ENCODE data around the gene NOXO1. TPM values are rescaled to one million over a fixed set of nuclear protein-coding genes. Genes with fewer than 3 reads are reported as not detected.
"Not testable (repeated sequence)": the region's sequence is repeated elsewhere in the genome, so short reads cannot be mapped to it uniquely, and the experiment has no call there.

The NOXO1 gene
- polyA plus RNA-seq, 1 of the 3 experiments (the other 2 are of a cell fraction) = 0.21 TPM

GRCh38 chr16:2015117-2015946, 34.1 kb upstream of the NOXO1 start:
- Histone ChIP-seq H3K79me2 (ENCODE audit: insufficient read depth) (peaks cover 5% of the 10 kb centered on the region), H3K4me2 (no peak overlapping the region), H4K20me1 (ENCODE audit: insufficient read depth) (no peaks in the 10 kb centered on the region), H3F3A (replicated peaks; ENCODE audit: insufficient read depth) (peaks cover 2% of the 10 kb centered on the region), H3K36me3 (replicated peaks in 1 of 2; ENCODE audit: control insufficient read depth in 1 of 2, insufficient read depth in 2 of 2, low read length in 1 of 2) (no peaks in the 10 kb centered on the region), H3K4me3 (ENCODE audit: low read depth in 2 of 2, low read length in 1 of 2) (no peak overlapping the region), H3K9ac (no peak overlapping the region), H3K27me3 (ENCODE audit: insufficient read depth) (no peaks in the 10 kb centered on the region; the same call in 1 of the 2 replicates), H3K9me3 (no peaks in the 10 kb centered on the region), H3K27ac (ENCODE audit: low read depth in 2 of 2, low read length in 1 of 2) (no peak overlapping the region), H3K9me2 (no peaks in the 10 kb centered on the region), H3K4me1 (ENCODE audit: control insufficient read depth in 1 of 2, insufficient read depth in 2 of 2, low read depth in 1 of 2, low read length in 1 of 2) (peaks cover 0 to 5% of the 10 kb centered on the region in 2 experiments; a peak in 1 of 4 replicates), H2AFZ (ENCODE audit: low read depth) (no peak overlapping the region)
- DNase-seq = no peak
- TF ChIP-seq FOSL2 (IDR thresholded peaks at IDR 0.05; ENCODE audit: borderline replicate concordance, low read depth) (no peak), YY1 (IDR thresholded peaks at IDR 0.05; ENCODE audit: low read depth) (no peak), POLR2AphosphoS5 (IDR thresholded peaks at IDR 0.05; ENCODE audit: low read depth, low read length) (no peak), TEAD4 (IDR thresholded peaks at IDR 0.05; ENCODE audit: borderline replicate concordance, insufficient read depth) (no peak), GATA2 (CRISPR knock-in tag; IDR thresholded peaks at IDR 0.05) (no peak), JUND (IDR thresholded peaks at IDR 0.05) (no peak), RAD21 (IDR thresholded peaks at IDR 0.05; ENCODE audit: low read length) (no peak), SIN3A (IDR thresholded peaks at IDR 0.05; ENCODE audit: borderline replicate concordance, low read depth, low read length) (no peak)
- TF ChIP-seq, protein P1, sequence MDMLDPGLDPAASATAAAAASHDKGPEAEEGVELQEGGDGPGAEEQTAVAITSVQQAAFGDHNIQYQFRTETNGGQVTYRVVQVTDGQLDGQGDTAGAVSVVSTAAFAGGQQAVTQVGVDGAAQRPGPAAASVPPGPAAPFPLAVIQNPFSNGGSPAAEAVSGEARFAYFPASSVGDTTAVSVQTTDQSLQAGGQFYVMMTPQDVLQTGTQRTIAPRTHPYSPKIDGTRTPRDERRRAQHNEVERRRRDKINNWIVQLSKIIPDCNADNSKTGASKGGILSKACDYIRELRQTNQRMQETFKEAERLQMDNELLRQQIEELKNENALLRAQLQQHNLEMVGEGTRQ (IDR thresholded peaks at IDR 0.05; ENCODE audit: borderline replicate concordance, low read depth, low read length) = no peak
- 73% methylated on average over 20 of the region's 24 CpGs for WGBS (ENCODE audit: low lambda C conversion rate)
- POLR2A ChIA-PET = interaction anchor here (0.7 kb wide), 1 partner anchor 138 kb away, joined by 3 read pairs; no protein-coding TSS in a partner anchor
- CTCF ChIA-PET = interaction anchor here (0.7 to 2.3 kb wide), 5 partner anchors 9 to 126 kb away, joined by 3 to 17 read pairs (median 6); no protein-coding TSS in a partner anchor

DNA sequence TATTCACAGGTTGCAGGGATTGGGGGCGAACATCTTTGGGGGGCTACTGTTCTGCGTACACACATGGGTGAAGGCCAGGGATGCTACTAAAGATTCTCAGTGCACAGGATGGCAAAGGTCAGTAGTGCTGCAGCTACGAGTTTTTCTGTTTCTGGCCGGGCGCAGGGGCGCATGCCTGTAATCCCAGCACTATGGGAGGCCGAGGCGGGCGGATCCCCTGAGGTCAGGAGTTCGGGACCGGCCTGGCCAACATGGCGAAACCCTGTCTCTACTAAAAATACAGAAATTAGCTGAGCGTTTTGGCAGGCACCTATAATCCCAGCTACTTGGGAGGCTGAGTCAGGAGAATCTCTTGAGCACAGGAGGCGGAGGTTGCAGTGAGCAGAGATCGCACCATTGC, 32.3 kb upstream of the NOXO1 start:
- no peak overlapping the region for H3K9ac ChIP-seq
- H3F3A ChIP-seq (replicated peaks; ENCODE audit: insufficient read depth) = peaks cover 6% of the 10 kb centered on the region
- H3K36me3 ChIP-seq (replicated peaks in 1 of 2; ENCODE audit: control insufficient read depth in 1 of 2, insufficient read depth in 2 of 2, low read length in 1 of 2) = no peaks in the 10 kb centered on the region
- no peak for DNase-seq
- H3K4me3 ChIP-seq (ENCODE audit: low read depth in 2 of 2, low read length in 1 of 2) = no peak overlapping the region
- no peak overlapping the region for H3K27ac ChIP-seq (ENCODE audit: low read depth in 2 of 2, low read length in 1 of 2)
- POLR2A ChIA-PET = interaction anchor here (0.8 kb wide), 1 partner anchor 49 kb away, joined by 3 read pairs; the partner anchor contains the start of gene RPS2
- H3K9me2 ChIP-seq = no peaks in the 10 kb centered on the region
- peaks cover 7% of the 10 kb centered on the region for H4K20me1 ChIP-seq (ENCODE audit: insufficient read depth)
- H3K79me2 ChIP-seq (ENCODE audit: insufficient read depth) = peaks cover 20% of the 10 kb centered on the region
- TF ChIP-seq MXI1 (IDR thresholded peaks at IDR 0.05; ENCODE audit: low read depth, low read length) (no peak), RXRA (IDR thresholded peaks at IDR 0.05; ENCODE audit: borderline replicate concordance, low read depth) (no peak), FOXM1 (IDR thresholded peaks at IDR 0.05; ENCODE audit: low read depth) (no peak), MEF2A (IDR thresholded peaks at IDR 0.05; ENCODE audit: borderline replicate concordance, low read depth) (no peak)
- TF ChIP-seq, protein P2, sequence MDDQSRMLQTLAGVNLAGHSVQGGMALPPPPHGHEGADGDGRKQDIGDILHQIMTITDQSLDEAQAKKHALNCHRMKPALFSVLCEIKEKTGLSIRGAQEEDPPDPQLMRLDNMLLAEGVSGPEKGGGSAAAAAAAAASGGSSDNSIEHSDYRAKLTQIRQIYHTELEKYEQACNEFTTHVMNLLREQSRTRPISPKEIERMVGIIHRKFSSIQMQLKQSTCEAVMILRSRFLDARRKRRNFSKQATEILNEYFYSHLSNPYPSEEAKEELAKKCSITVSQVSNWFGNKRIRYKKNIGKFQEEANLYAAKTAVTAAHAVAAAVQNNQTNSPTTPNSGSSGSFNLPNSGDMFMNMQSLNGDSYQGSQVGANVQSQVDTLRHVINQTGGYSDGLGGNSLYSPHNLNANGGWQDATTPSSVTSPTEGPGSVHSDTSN (IDR thresholded peaks at IDR 0.05) = no peak
- CTCF ChIA-PET = interaction anchor here (1.1 to 2.4 kb wide), 7 partner anchors 9 to 139 kb away, joined by 3 to 13 read pairs (median 5); no protein-coding TSS in a partner anchor
- WGBS (ENCODE audit: low lambda C conversion rate) = 94% methylated on average over 15 of the region's 15 CpGs
- no peak overlapping the region for H2AFZ ChIP-seq (ENCODE audit: low read depth)
- no peaks in the 10 kb centered on the region for H3K9me3 ChIP-seq
- no peak overlapping the region for H3K4me2 ChIP-seq
- peaks cover 0 to 11% of the 10 kb centered on the region in 2 experiments; a peak in 2 of 4 replicates for H3K4me1 ChIP-seq (ENCODE audit: control insufficient read depth in 1 of 2, insufficient read depth in 2 of 2, low read depth in 1 of 2, low read length in 1 of 2)
- no peaks in the 10 kb centered on the region for H3K27me3 ChIP-seq (ENCODE audit: insufficient read depth)

DNA sequence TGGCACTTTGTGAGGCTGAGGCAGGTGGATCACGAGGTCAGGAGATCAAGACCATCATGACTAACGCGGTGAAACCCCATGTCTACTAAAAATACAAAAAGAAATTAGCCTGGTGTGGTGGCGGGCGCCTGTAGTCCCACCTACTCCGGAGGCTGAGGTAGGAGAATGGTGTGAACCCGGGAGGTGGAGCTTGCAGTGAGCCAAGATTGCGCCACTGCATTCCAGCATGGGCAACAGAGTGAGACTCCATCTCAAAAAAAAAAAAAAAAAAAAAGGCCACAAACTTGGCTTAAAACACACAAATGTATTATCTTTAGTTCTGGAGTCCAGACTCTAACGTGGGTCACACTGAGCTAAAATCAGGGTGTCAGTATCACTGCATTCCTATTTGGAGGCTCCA, 30.5 kb upstream of the NOXO1 start:
- ChIA-PET POLR2A (interaction anchor here (1.0 to 1.1 kb wide), 2 partner anchors 142 to 144 kb away, joined by 3 to 4 read pairs; partner anchors contain the start of gene TRAF7), CTCF (interaction anchor here (1.0 to 2.4 kb wide), 3 partner anchors 8 to 11 kb away, joined by 5 to 13 read pairs (median 11); partner anchors contain the start of gene NPW)
- H4K20me1 ChIP-seq (ENCODE audit: insufficient read depth) = peaks cover 25% of the 10 kb centered on the region
- H2AFZ ChIP-seq (ENCODE audit: low read depth); H3K36me3 ChIP-seq (replicated peaks in 1 of 2; ENCODE audit: control insufficient read depth in 1 of 2, insufficient read depth in 2 of 2, low read length in 1 of 2); DNase-seq; H3K27ac ChIP-seq (ENCODE audit: low read depth in 2 of 2, low read length in 1 of 2); H3K27me3 ChIP-seq (ENCODE audit: insufficient read depth); H3K4me2 ChIP-seq; H3K9me3 ChIP-seq; H3K4me3 ChIP-seq (ENCODE audit: low read depth in 2 of 2, low read length in 1 of 2); H3K9me2 ChIP-seq; H3K9ac ChIP-seq; H3F3A ChIP-seq (replicated peaks; ENCODE audit: insufficient read depth): not testable (repeated sequence)
- H3K79me2 ChIP-seq (ENCODE audit: insufficient read depth) = peaks cover 38% of the 10 kb centered on the region
- H3K4me1 ChIP-seq (ENCODE audit: control insufficient read depth in 1 of 2, insufficient read depth in 2 of 2, low read depth in 1 of 2, low read length in 1 of 2) = peaks cover 12 to 28% of the 10 kb centered on the region in 2 experiments; a peak in 3 of 4 replicates
- 89% methylated on average over 9 of the region's 9 CpGs for WGBS (ENCODE audit: low lambda C conversion rate)
